Ectodermal cell (in vitro differentiated cells): ENCODE data around the gene CD34.
"Not testable (repeated sequence)": the region's sequence is repeated elsewhere in the genome, so short reads cannot be mapped to it uniquely, and the experiment has no call there.

Experiments used
- H3K27ac ChIP-seq: 2 replicates; pipeline ENCODE4 v1.7.0; 2013; ENCODE audit warnings: mild to moderate bottlenecking, low read depth, low read length; ENCODE audit not compliant: insufficient read depth, poor library complexity, severe bottlenecking
- H3K27me3 ChIP-seq: 2 replicates; pipeline ENCODE4 v1.7.0; 2013; ENCODE audit warnings: mild to moderate bottlenecking, low read length; ENCODE audit not compliant: insufficient read depth, control insufficient read depth, poor library complexity, severe bottlenecking
- H3K36me3 ChIP-seq: one replicate; pipeline ENCODE4 v1.7.0; 2013; ENCODE audit warnings: low read length; ENCODE audit not compliant: control insufficient read depth, insufficient read depth
- H3K4me1 ChIP-seq: one replicate; pipeline ENCODE4 v1.7.0; 2013; ENCODE audit warnings: low read length; ENCODE audit not compliant: control insufficient read depth, insufficient read depth
- H3K4me3 ChIP-seq: 2 replicates; pipeline ENCODE4 v1.7.0; 2013; ENCODE audit warnings: low read depth, low read length, control low read depth; ENCODE audit not compliant: insufficient read depth
- H3K9me3 ChIP-seq: 2 replicates; pipeline ENCODE4 v1.7.0; 2013; ENCODE audit warnings: mild to moderate bottlenecking, low read length, moderate library complexity; ENCODE audit not compliant: control insufficient read depth
- WGBS, 2 experiments: methylation state at CpG; one replicate each; pipeline ENCODE4 v1.1.7; 2013; ENCODE audit warnings: missing lambda C conversion rate in 2 of 2; 5-methylcytosine and 5-hydroxymethylcytosine counted together

CD34 gene

DNA sequence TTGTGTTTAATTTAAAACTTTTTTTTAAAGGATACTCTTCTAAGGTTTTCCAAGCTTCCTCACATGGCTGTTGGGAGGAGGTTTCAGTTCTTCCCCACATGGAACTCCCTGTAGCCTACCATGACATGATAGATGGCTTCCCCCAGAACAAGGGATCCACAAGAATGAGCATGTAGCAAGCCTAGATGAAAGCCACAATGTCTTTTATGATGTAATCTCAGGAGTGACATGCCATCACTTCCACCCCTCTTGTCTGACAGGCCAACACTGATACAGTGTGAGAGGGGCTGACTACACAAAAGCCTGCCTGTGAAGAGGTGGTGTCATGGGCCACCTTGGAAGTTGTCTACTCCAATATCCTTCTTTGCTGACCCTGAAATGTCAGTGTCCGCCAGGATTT is 32.0 kb downstream of the CD34 start:
- Histone ChIP-seq H3K4me3 (no peak overlapping the region), H3K27ac (no peak overlapping the region)
- WGBS, 2 experiments: 91 to 94% methylated on average over 1 of the region's 1 CpG

DNA sequence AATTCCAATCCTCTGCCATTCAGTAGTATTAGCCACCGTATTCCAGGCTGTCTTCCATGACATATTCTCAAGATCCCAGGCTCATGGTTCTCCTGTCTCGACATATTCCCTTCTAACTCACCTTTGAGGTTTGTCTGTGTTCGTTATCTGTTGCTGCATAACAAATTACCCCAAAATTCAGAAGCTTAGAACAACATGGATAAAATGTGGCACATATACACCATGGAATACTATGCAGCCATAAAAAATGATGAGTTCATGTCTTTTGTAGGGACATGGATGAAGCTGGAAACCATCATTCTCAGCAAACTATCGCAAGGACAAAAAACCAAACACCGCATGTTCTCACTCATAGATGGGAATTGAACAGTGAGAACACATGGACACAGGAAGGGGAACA is 33.0 kb downstream of the CD34 start:
- 89 to 90% methylated on average over 3 of the region's 5 CpGs for WGBS, 2 experiments
- H3K4me1 ChIP-seq, H3K4me3 ChIP-seq, H3K27me3 ChIP-seq, H3K9me3 ChIP-seq, H3K27ac ChIP-seq, H3K36me3 ChIP-seq: not testable (repeated sequence)

More for the DNA sequence above, 32.0 kb downstream of the CD34 start:
- Histone ChIP-seq H3K9me3 (no peaks in the 10 kb centered on the region), H3K4me1 (no peaks in the 10 kb centered on the region), H3K36me3 (no peaks in the 10 kb centered on the region), H3K27me3 (no peaks in the 10 kb centered on the region)

DNA sequence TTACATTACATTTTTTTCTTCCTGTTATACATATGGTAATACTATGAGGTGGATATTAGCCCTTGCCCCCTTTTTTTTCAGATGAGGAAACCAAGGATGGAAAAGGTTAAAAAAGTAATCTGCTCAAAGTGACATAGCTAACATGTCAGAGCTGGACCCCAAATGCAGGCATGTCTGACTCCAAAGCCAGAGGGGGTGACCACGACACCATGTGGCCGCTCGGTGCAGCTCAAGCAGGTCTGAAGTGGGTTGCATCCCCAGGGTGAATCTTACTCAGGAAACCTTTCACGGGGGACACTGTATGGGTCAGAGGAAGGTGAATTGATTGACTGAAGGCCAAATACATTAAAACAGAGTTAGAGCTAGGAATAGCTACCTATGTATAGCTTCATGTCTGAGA is 34.8 kb downstream of the CD34 start:
- Histone ChIP-seq H3K4me3 (no peak overlapping the region), H3K27ac (no peak overlapping the region), H3K27me3 (no peaks in the 10 kb centered on the region), H3K9me3 (no peaks in the 10 kb centered on the region), H3K36me3 (no peaks in the 10 kb centered on the region), H3K4me1 (no peaks in the 10 kb centered on the region)
- WGBS, 2 experiments: 53 to 57% methylated on average over 4 of the region's 4 CpGs

- Histone ChIP-seq H3K4me1 (no peaks in the 10 kb centered on the region), H3K27me3 (peaks cover 5% of the 10 kb centered on the region), H3K9me3 (no peaks in the 10 kb centered on the region), H3K4me3 (no peak overlapping the region), H3K27ac (no peak overlapping the region), H3K36me3 (no peaks in the 10 kb centered on the region)
- 84 to 87% methylated on average over 4 of the region's 4 CpGs for whole genome bisulfite sequencing, 2 experiments
Observed at GRCh38 chr1:207875532-207875931, 35.4 kb downstream of the CD34 start.

DNA sequence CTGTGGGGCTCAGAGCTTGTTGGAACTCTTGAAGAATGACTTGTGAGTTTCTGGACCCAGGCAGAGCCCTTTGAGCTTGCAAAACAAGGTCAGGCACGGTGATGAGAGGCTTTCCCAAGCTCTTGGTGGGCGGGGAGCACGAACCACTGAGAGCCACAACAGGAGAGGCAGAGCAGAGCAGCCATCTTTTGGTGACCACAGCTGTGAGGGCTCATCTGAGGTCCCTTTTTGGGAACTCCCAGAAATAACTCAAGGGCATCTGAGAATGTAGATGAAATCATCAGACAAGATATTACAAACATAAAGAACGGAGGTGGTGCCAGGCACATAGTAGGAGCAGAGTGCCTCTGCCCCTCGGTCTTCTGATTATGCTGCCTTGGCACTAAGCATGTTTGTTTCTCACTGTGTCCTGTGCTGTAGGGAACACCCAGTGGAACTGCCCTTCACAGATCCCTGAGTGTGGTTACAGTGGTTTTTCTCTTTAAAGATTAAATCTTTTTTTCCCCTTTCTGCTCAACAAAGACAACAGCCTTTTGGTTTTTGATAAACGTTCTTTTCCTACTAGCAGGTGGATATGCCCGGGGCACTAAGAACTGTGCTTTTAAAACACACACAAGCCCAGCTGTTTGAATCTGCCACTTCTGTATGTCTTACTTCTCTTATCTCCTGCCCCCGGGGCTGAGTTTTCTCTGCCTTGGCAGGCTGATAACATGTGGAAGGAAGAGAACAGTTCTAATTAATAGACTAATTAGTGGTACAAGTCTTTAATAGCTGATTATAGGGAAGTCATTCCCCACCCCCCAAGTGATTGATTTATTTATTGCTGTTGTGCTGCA is 37.7 kb downstream of the CD34 start:
- H3K4me3 ChIP-seq: no peak overlapping the region
- peaks cover 25% of the 10 kb centered on the region for H3K27me3 ChIP-seq
- no peaks in the 10 kb centered on the region for H3K36me3 ChIP-seq
- H3K27ac ChIP-seq: no peak overlapping the region
- no peaks in the 10 kb centered on the region for H3K9me3 ChIP-seq
- 80 to 83% methylated on average over 7 to 8 of the region's 8 CpGs for WGBS, 2 experiments
- H3K4me1 ChIP-seq: no peaks in the 10 kb centered on the region

- Histone ChIP-seq H3K27ac (no peak overlapping the region), H3K9me3 (no peaks in the 10 kb centered on the region), H3K4me3 (no peak overlapping the region), H3K4me1 (no peaks in the 10 kb centered on the region), H3K27me3 (peaks cover 29% of the 10 kb centered on the region), H3K36me3 (no peaks in the 10 kb centered on the region)
- 84 to 86% methylated on average over 2 of the region's 2 CpGs for WGBS, 2 experiments
Observed at GRCh38 chr1:207872621-207873020, 38.3 kb downstream of the CD34 start.

- H3K4me1 ChIP-seq: no peaks in the 10 kb centered on the region
- no peak overlapping the region for H3K4me3 ChIP-seq
- H3K9me3 ChIP-seq: no peaks in the 10 kb centered on the region
- peaks cover 29% of the 10 kb centered on the region for H3K27me3 ChIP-seq
- no peaks in the 10 kb centered on the region for H3K36me3 ChIP-seq
- H3K27ac ChIP-seq: no peak overlapping the region
- WGBS, 2 experiments: 91 to 92% methylated on average over 6 of the region's 6 CpGs
Observed at GRCh38 chr1:207871117-207871649, 39.7 kb downstream of the CD34 start.

DNA sequence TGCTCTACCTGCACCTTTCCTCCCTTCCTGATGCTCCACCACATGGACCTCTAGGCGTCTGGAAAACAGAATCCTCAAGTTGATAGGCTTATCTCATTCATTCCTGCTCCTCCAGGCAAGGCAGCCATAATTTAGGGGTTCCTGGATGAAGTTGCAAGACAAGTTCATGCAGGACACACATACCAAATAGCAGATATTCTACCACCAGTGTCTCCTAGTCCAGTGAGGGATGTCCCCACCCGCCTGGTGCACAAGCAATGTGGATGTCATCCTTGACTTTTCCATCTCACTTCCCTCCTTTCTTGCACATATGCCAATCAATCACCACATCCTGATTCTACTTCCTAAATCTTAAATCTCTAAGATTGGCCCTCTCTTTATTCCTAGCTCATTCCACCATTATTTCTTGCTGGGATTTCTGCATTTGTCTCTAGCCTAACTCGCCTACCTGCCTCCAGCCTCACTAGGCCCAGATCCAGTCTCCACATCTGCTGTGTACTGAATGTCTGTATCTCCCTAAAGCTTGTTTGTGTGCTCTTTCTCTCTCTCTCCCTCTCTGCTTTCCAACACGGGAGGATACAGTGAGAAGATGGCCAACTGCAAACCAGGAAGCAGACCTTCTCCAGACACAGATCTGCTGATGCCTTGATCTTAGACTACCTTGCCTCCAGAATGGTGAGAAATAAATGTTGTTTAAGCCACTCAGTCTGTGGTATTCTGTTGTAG is 40.5 kb downstream of the CD34 start:
- Histone ChIP-seq H3K36me3 (no peaks in the 10 kb centered on the region), H3K4me1 (no peaks in the 10 kb centered on the region), H3K27ac (no peak overlapping the region), H3K9me3 (no peaks in the 10 kb centered on the region), H3K4me3 (no peak overlapping the region), H3K27me3 (peaks cover 29% of the 10 kb centered on the region)
- WGBS, 2 experiments: 92 to 93% methylated on average over 4 of the region's 4 CpGs

- Histone ChIP-seq H3K27me3 (peaks cover 29% of the 10 kb centered on the region), H3K27ac (no peak overlapping the region), H3K4me1 (no peaks in the 10 kb centered on the region), H3K9me3 (no peaks in the 10 kb centered on the region), H3K36me3 (no peaks in the 10 kb centered on the region), H3K4me3 (no peak overlapping the region)
- 92 to 94% methylated on average over 5 to 6 of the region's 6 CpGs for WGBS, 2 experiments
Observed at GRCh38 chr1:207869859-207870258, 41.1 kb downstream of the CD34 start.
